ENCODE results near the gene TRAF5.

Gene TRAF5

DNA sequence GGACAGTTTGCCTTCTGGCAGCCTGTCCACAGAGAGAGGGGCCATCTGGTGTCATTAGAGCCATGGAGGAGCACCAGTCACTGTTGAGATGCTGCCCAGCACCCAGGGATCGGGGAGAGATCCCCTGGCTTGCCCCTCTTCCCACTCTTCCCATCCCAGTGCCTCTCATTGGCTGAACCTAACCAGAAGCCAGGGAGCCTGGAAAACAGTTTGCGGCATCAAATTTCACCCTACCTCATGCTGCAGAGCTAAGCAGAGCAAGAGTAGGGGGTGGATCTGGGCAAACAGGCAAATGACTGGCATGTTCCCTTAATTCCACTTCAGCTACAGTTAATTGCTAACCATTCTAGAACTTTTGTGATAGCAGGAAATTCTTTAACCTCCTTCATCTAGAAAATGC, 19.1 kb downstream of the TRAF5 start:
- no peak for TF ChIP-seq POLR2AphosphoS5 (IDR thresholded peaks at IDR 0.05; ENCODE audit: low read depth, low read length)
- TF ChIP-seq TAF1 (IDR thresholded peaks at IDR 0.05; ENCODE audit: borderline replicate concordance, insufficient read depth, low read length) = no peak
- TF ChIP-seq REST (IDR thresholded peaks at IDR 0.05; ENCODE audit: insufficient read depth in 1 of 2, low read depth in 2 of 2, low read length in 2 of 2) = no peak
- TF ChIP-seq SIN3A (IDR thresholded peaks at IDR 0.05; ENCODE audit: borderline replicate concordance, insufficient read depth, low read length) = no peak
- TF ChIP-seq FOXP2 (optimal IDR thresholded peaks at IDR 0.05; ENCODE audit: borderline replicate concordance, extremely low read depth, extremely low read length, insufficient read depth) = no peak

DNA sequence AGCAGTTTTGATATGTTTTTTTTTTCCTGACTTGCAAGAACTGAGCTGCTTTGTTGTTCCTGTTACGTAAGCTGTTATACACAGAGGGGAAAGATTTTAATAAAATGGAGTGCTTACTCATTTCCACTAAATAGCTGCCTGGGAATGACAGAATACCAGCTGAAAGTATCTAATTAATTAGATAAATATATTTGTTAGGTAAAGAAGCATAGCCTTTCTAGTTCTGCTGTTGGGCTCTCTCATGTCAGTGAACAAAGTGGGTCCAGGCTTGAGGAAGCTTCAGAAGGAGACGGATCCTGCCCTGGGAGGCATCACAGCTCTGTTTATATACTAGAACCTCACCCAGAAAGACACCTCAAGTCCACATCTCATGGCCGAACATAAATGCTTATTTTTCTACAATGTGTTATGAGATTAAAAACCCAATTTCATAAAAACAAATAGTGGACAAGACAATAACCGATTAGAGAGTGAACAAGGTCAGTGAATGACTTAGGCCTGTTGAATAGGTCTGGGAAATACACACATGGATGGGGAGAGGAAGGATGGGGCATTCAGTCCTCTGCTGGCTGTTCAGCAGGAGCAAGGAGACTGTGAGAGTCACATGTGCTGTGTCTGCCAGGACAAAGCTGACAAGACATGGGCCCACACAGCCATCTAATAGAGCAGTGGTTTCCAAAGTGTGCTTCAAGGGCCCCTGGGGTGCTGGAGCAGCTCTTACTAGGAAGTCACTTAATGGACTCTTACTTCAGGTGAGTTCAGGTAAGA, 20.6 kb downstream of the TRAF5 start:
- TF ChIP-seq REST (IDR thresholded peaks at IDR 0.05; ENCODE audit: insufficient read depth in 1 of 2, low read depth in 2 of 2, low read length in 2 of 2) = no peak
- TF ChIP-seq FOXP2 (optimal IDR thresholded peaks at IDR 0.05; ENCODE audit: borderline replicate concordance, extremely low read depth, extremely low read length, insufficient read depth) = no peak
- no peak for TF ChIP-seq POLR2AphosphoS5 (IDR thresholded peaks at IDR 0.05; ENCODE audit: low read depth, low read length)
- no peak for TF ChIP-seq TAF1 (IDR thresholded peaks at IDR 0.05; ENCODE audit: borderline replicate concordance, insufficient read depth, low read length)
- no peak for TF ChIP-seq SIN3A (IDR thresholded peaks at IDR 0.05; ENCODE audit: borderline replicate concordance, insufficient read depth, low read length)

- no peak for TF ChIP-seq TAF1 (IDR thresholded peaks at IDR 0.05; ENCODE audit: borderline replicate concordance, insufficient read depth, low read length)
- TF ChIP-seq POLR2AphosphoS5 (IDR thresholded peaks at IDR 0.05; ENCODE audit: low read depth, low read length) = no peak
- TF ChIP-seq FOXP2 (optimal IDR thresholded peaks at IDR 0.05; ENCODE audit: borderline replicate concordance, extremely low read depth, extremely low read length, insufficient read depth) = no peak
- TF ChIP-seq SIN3A (IDR thresholded peaks at IDR 0.05; ENCODE audit: borderline replicate concordance, insufficient read depth, low read length) = no peak
- no peak for TF ChIP-seq REST (IDR thresholded peaks at IDR 0.05; ENCODE audit: insufficient read depth in 1 of 2, low read depth in 2 of 2, low read length in 2 of 2)
Measured at GRCh38 chr1:211348547-211348946, 21.9 kb downstream of the TRAF5 start.

GRCh38 chr1:211349741-211350140, 23.1 kb downstream of the TRAF5 start:
- TF ChIP-seq SIN3A (IDR thresholded peaks at IDR 0.05; ENCODE audit: borderline replicate concordance, insufficient read depth, low read length) = no peak

GRCh38 chr1:211352465-211352864, 25.8 kb downstream of the TRAF5 start:
- TF ChIP-seq TAF1 (IDR thresholded peaks at IDR 0.05; ENCODE audit: borderline replicate concordance, insufficient read depth, low read length) (no peak), REST (IDR thresholded peaks at IDR 0.05; ENCODE audit: insufficient read depth in 1 of 2, low read depth in 2 of 2, low read length in 2 of 2) (no peak), POLR2AphosphoS5 (IDR thresholded peaks at IDR 0.05; ENCODE audit: low read depth, low read length) (no peak), FOXP2 (optimal IDR thresholded peaks at IDR 0.05; ENCODE audit: borderline replicate concordance, extremely low read depth, extremely low read length, insufficient read depth) (no peak), SIN3A (IDR thresholded peaks at IDR 0.05; ENCODE audit: borderline replicate concordance, insufficient read depth, low read length) (no peak)
